Measurements from ENCODE around the gene SEMA3A. TPM values are rescaled to one million over a fixed set of nuclear protein-coding genes. Genes with fewer than 3 reads are reported as not detected.
"Not testable (repeated sequence)": the region's sequence is repeated elsewhere in the genome, so short reads cannot be mapped to it uniquely, and the experiment has no call there.

SEMA3A gene
- 45.0 and 54.7 TPM in 2 replicates for total RNA-seq (2014; rRNA removed; shearing (Covaris generic))

- DNase-seq (ENCODE audit: low spot score) = peak; percentile 82
Measured at GRCh38 chr7:84194484-84195271, at the start of gene SEMA3A. TSS of gene SEMA3A (minus strand) at chr7:84194789. CDS start at chr7:84194586, 203 bp downstream.

- DNase-seq (ENCODE audit: low spot score) = not testable (repeated sequence)
Measured at GRCh38 chr7:84243037-84243436, 48.4 kb upstream of the SEMA3A start.

GRCh38 chr7:84238596-84238995 lies 44.0 kb upstream of the SEMA3A start:
- DNase-seq (ENCODE audit: low spot score) = no peak

- peak; percentile 62 for DNase-seq (ENCODE audit: low spot score)
Measured at GRCh38 chr7:84237533-84238173, 43.1 kb upstream of the SEMA3A start.

- DNase-seq (ENCODE audit: low spot score) = no peak
Measured at GRCh38 chr7:84236398-84236797, 41.8 kb upstream of the SEMA3A start.

- DNase-seq (ENCODE audit: low spot score) = peak; percentile 24
Measured at GRCh38 chr7:84232646-84233045, 38.1 kb upstream of the SEMA3A start.

- no peak for DNase-seq (ENCODE audit: low spot score)
Measured at GRCh38 chr7:84231157-84231556, 36.6 kb upstream of the SEMA3A start.

GRCh38 chr7:84230491-84230890 lies 35.9 kb upstream of the SEMA3A start:
- no peak for DNase-seq (ENCODE audit: low spot score)

- no peak for DNase-seq (ENCODE audit: low spot score)
Measured at GRCh38 chr7:84228526-84228925, 33.9 kb upstream of the SEMA3A start.

GRCh38 chr7:84226759-84227158 lies 32.2 kb upstream of the SEMA3A start:
- DNase-seq (ENCODE audit: low spot score) = no peak

- no peak for DNase-seq (ENCODE audit: low spot score)
Measured at GRCh38 chr7:84224505-84224904, 29.9 kb upstream of the SEMA3A start.

GRCh38 chr7:84219310-84219709 lies 24.7 kb upstream of the SEMA3A start:
- DNase-seq (ENCODE audit: low spot score) = no peak

GRCh38 chr7:84218681-84219080 lies 24.1 kb upstream of the SEMA3A start:
- no peak for DNase-seq (ENCODE audit: low spot score)

GRCh38 chr7:84216472-84216871 lies 21.9 kb upstream of the SEMA3A start:
- DNase-seq (ENCODE audit: low spot score) = no peak

- not testable (repeated sequence) for DNase-seq (ENCODE audit: low spot score)
Measured at GRCh38 chr7:84214757-84215156, 20.2 kb upstream of the SEMA3A start.

GRCh38 chr7:84210301-84210700 lies 15.7 kb upstream of the SEMA3A start:
- DNase-seq (ENCODE audit: low spot score) = no peak

GRCh38 chr7:84209006-84209405 lies 14.4 kb upstream of the SEMA3A start:
- no peak for DNase-seq (ENCODE audit: low spot score)

- no peak for DNase-seq (ENCODE audit: low spot score)
Measured at GRCh38 chr7:84207615-84208014, 13.0 kb upstream of the SEMA3A start.

- DNase-seq (ENCODE audit: low spot score) = no peak
Measured at GRCh38 chr7:84207025-84207424, 12.4 kb upstream of the SEMA3A start.

- no peak for DNase-seq (ENCODE audit: low spot score)
Measured at GRCh38 chr7:84204655-84205054, 10.1 kb upstream of the SEMA3A start.

GRCh38 chr7:84202855-84203254 lies 8.3 kb upstream of the SEMA3A start:
- DNase-seq (ENCODE audit: low spot score) = no peak

GRCh38 chr7:84200859-84201258 lies 6.3 kb upstream of the SEMA3A start:
- peak; percentile 56 for DNase-seq (ENCODE audit: low spot score)

- no peak for DNase-seq (ENCODE audit: low spot score)
Measured at GRCh38 chr7:84199216-84199615, 4.6 kb upstream of the SEMA3A start.

Data from H4 (cell line).